Keratinocyte (primary cell): ENCODE results near the gene IL1RL1.

Experiments
- EZH2 ChIP-seq: IDR thresholded peaks from one replicate; pipeline ENCODE4 v1.6.1; 2012; ENCODE audit warnings: inconsistent platforms, mild to moderate bottlenecking, low read length, moderate library complexity
- TF ChIP-seq, protein P1 (sequence below), 3 experiments: IDR thresholded peaks in 1 of 3; conservative IDR thresholded peaks in 1 of 3; optimal IDR thresholded peaks in 1 of 3; 2 replicates in 2 of 3; 3 replicates in 1 of 3; pipeline versions ENCODE3 to v1.5.1; 2011; ENCODE audit warnings: low read length in 3 of 3, mild to moderate bottlenecking in 3 of 3, moderate library complexity in 2 of 3, control low read depth in 1 of 3, inconsistent platforms in 1 of 3; ENCODE audit not compliant: insufficient read depth in 2 of 3; ENCODE audit errors: extremely low read depth in 1 of 3

DNA sequence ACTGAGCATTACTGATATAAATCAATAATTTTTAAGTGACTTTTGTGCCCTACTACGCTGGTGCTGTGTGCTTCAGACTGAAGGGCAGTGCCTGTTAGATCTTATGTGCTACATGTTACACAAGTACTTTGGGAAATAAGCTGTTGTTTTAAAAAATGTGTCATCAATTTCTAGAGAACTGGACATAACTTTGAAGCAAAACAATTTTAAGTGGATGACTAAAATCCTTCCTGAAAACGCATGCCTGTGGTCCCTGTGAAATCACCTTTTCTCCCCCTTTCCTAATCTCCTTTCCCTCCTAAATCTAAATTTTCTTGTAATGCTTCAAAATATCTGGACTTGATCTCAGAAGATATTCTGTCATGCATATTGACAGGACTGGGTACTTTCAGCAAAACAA, 7.1 kb upstream of the IL1RL1 start:
- TF ChIP-seq, protein P1, sequence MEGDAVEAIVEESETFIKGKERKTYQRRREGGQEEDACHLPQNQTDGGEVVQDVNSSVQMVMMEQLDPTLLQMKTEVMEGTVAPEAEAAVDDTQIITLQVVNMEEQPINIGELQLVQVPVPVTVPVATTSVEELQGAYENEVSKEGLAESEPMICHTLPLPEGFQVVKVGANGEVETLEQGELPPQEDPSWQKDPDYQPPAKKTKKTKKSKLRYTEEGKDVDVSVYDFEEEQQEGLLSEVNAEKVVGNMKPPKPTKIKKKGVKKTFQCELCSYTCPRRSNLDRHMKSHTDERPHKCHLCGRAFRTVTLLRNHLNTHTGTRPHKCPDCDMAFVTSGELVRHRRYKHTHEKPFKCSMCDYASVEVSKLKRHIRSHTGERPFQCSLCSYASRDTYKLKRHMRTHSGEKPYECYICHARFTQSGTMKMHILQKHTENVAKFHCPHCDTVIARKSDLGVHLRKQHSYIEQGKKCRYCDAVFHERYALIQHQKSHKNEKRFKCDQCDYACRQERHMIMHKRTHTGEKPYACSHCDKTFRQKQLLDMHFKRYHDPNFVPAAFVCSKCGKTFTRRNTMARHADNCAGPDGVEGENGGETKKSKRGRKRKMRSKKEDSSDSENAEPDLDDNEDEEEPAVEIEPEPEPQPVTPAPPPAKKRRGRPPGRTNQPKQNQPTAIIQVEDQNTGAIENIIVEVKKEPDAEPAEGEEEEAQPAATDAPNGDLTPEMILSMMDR (optimal IDR thresholded peaks at IDR 0.05 in 1 of 3, IDR thresholded peaks at IDR 0.05 in 1 of 3, conservative IDR thresholded peaks at IDR 0.05 in 1 of 3; ENCODE audit: extremely low read depth in 1 of 3, insufficient read depth in 2 of 3, low read length in 3 of 3) = no peak
- no peak for TF ChIP-seq EZH2
